HEK293T (cell line): ENCODE measurements around the gene RRP1.

ENCODE experiments used
- CTCF ChIA-PET: fragments of 350-600 bp; formaldehyde crosslinking; extraction: SDS; loops from one replicate; lab custom pipeline; 2021; ENCODE audit warnings: antibody characterized with exemption, inconsistent platforms; lab: Yijun Ruan, JAX
- POLR2A ChIA-PET: fragments of 350-600 bp; formaldehyde crosslinking; extraction: SDS; loops from one replicate; lab custom pipeline; 2020; ENCODE audit warnings: antibody characterized with exemption, inconsistent platforms; lab: Yijun Ruan, JAX
- DNase-seq: peaks from one replicate; pipeline ENCODE4 v3.0.0; 2012; ENCODE audit warnings: mixed read lengths; ENCODE audit errors: extremely low spot score
- ARNT ChIP-seq: fragments of 450-650 bp; IDR thresholded peaks from 2 replicates; pipeline ENCODE4 v1.6.1; 2017; ENCODE audit warnings: mild to moderate bottlenecking
- BHLHE40 ChIP-seq: fragments of 450-650 bp; IDR thresholded peaks from 2 replicates; pipeline ENCODE4 v1.6.1; 2016; ENCODE audit warnings: mild to moderate bottlenecking, moderate library complexity, borderline replicate concordance
- CTBP1 ChIP-seq: fragments of 450-650 bp; IDR thresholded peaks from 2 replicates; pipeline ENCODE4 v1.6.1; 2016; ENCODE audit warnings: borderline replicate concordance
- ELF4 ChIP-seq: fragments of 450-650 bp; IDR thresholded peaks from 2 replicates; pipeline ENCODE4 v1.6.1; 2017; ENCODE audit warnings: antibody characterized with exemption
- FOXA1 ChIP-seq: fragments of 450-650 bp; IDR thresholded peaks from 2 replicates; pipeline ENCODE4 v1.6.1; 2016; ENCODE audit warnings: mild to moderate bottlenecking
- FOXK2 ChIP-seq: fragments of 450-650 bp; IDR thresholded peaks from 2 replicates; pipeline ENCODE4 v1.6.1; 2016; ENCODE audit warnings: mild to moderate bottlenecking
- FOXM1 ChIP-seq: fragments of 450-650 bp; IDR thresholded peaks from 2 replicates; pipeline ENCODE4 v1.6.1; 2017; ENCODE audit warnings: mild to moderate bottlenecking, borderline replicate concordance
- HDGF ChIP-seq: fragments of 450-650 bp; IDR thresholded peaks from 2 replicates; pipeline ENCODE4 v1.6.1; 2017; ENCODE audit warnings: antibody characterized with exemption, borderline replicate concordance
- L3MBTL2 ChIP-seq: fragments of 450-650 bp; conservative IDR thresholded peaks from 2 replicates; pipeline ENCODE4 v1.6.1; 2016; ENCODE audit warnings: mild to moderate bottlenecking
- LEF1 ChIP-seq: fragments of 450-650 bp; IDR thresholded peaks from 2 replicates; pipeline ENCODE4 v1.6.1; 2017; ENCODE audit warnings: mild to moderate bottlenecking, borderline replicate concordance
- NFRKB ChIP-seq: fragments of 450-650 bp; IDR thresholded peaks from 2 replicates; pipeline ENCODE4 v1.6.1; 2016; ENCODE audit warnings: mild to moderate bottlenecking, moderate library complexity
- SP1 ChIP-seq: fragments of 450-650 bp; IDR thresholded peaks from 2 replicates; pipeline ENCODE4 v1.6.1; 2017
- SUZ12 ChIP-seq: fragments of 450-650 bp; IDR thresholded peaks from 2 replicates; pipeline ENCODE4 v1.6.1; 2016; ENCODE audit warnings: mild to moderate bottlenecking
- TARDBP ChIP-seq: fragments of 450-650 bp; IDR thresholded peaks from 2 replicates; pipeline ENCODE4 v1.6.1; 2016
- ZNF384 ChIP-seq: fragments of 450-650 bp; IDR thresholded peaks from 2 replicates; pipeline ENCODE4 v1.6.1; 2016
- TF ChIP-seq, protein P1 (sequence below): fragments of 450-650 bp; IDR thresholded peaks from 2 replicates; pipeline ENCODE4 v1.6.1; 2016

Gene RRP1

DNA sequence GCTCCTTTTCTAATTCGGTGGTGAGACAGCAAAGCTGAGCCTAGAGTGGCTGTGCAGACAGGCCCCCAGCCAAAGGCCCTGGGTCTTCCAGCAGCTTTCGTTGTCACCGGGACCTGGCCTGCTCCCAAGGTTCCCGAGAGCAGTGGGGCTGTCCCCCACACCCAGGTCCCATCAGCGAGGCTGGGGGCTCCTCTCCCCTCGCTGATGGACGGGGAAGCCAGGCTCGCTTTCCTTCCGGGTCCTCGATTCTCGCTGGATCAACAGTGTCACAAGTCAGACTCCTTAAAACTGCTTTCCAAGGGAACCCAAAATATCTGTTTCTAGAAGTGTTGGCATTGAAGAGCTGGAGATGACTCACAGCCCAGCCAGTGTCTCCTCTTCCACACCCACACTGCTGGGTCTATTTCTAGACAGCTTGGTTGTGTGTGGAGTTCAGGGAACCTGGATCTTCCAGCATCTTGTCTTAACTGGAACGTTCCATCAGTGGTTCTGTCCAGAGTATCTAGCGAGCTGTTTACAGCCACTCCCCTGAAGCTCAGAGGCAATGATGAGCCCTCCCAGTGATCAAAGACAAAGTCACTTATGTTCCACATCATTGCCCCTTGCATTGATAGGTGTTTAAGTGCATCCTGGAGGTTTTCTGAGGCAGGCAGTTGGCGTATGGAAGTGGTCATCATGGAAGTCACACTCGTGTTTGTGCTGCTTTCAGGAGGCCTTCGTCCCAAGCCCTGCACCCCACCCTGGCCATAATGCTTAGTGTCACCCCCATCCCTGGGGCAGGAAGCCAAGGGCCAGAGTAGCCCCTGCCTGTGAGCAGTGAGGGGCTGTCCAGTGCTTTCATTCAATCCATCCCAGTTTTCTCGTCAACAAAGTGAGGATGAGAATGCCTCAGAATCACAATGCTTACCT is 35.2 kb downstream of the RRP1 start:
- CTCF ChIA-PET: no interaction called here
- no peak for TF ChIP-seq CTBP1
- no peak for TF ChIP-seq ZNF384
- TF ChIP-seq, protein P1, sequence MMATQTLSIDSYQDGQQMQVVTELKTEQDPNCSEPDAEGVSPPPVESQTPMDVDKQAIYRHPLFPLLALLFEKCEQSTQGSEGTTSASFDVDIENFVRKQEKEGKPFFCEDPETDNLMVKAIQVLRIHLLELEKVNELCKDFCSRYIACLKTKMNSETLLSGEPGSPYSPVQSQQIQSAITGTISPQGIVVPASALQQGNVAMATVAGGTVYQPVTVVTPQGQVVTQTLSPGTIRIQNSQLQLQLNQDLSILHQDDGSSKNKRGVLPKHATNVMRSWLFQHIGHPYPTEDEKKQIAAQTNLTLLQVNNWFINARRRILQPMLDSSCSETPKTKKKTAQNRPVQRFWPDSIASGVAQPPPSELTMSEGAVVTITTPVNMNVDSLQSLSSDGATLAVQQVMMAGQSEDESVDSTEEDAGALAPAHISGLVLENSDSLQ: no peak
- no peak for TF ChIP-seq NFRKB
- no peak for TF ChIP-seq FOXA1
- no peak for TF ChIP-seq TARDBP
- no peak for TF ChIP-seq FOXM1
- no peak for TF ChIP-seq BHLHE40
- TF ChIP-seq ARNT: no peak
- no peak for TF ChIP-seq HDGF
- no peak for TF ChIP-seq LEF1
- no peak for DNase-seq
- POLR2A ChIA-PET: no interaction called here

GRCh38 chr21:43825242-43825935 is 36.0 kb downstream of the RRP1 start:
- no peak for DNase-seq
- POLR2A ChIA-PET: no interaction called here
- no peak for TF ChIP-seq FOXA1
- TF ChIP-seq, protein P1: no peak
- no peak for TF ChIP-seq ZNF384
- TF ChIP-seq TARDBP: no peak
- no peak for TF ChIP-seq ARNT
- no peak for TF ChIP-seq SUZ12
- TF ChIP-seq BHLHE40: no peak
- no peak for TF ChIP-seq LEF1
- CTCF ChIA-PET: no interaction called here

GRCh38 chr21:43825936-43826622 is 36.7 kb downstream of the RRP1 start:
- DNase-seq: peak; percentile 59
- ChIA-PET POLR2A (no interaction called here), CTCF (interaction anchor here (0.7 kb wide), 1 partner anchor 14 kb away, joined by 3 read pairs; no protein-coding TSS in a partner anchor)
- no peak for TF ChIP-seq ELF4
- peak; percentile 12; the same call in 1 of the 2 replicates for TF ChIP-seq L3MBTL2

DNA sequence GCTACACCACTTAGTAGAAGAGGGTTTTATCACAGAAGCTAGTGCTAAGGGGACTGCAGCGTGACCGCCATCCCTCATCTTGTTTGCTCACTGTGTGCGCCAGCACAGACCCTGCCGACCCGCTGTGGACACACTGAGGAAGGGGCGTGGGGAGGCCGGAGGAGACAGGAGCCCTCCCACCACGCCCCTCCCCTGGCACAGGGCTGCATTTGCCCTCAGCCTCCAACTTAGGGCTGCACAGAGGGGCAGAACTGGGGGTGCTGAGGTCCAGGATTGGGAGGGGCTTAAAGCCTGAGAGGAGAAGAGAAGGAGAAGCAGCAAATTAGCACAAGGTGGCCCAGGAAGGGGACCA is 37.2 kb downstream of the RRP1 start:
- TF ChIP-seq LEF1: no peak
- TF ChIP-seq CTBP1: no peak
- no peak for TF ChIP-seq FOXM1
- TF ChIP-seq ELF4: no peak
- no peak for TF ChIP-seq FOXK2
- TF ChIP-seq SUZ12: no peak
- no peak for TF ChIP-seq L3MBTL2
- no peak for TF ChIP-seq TARDBP
- TF ChIP-seq, protein P1: no peak
- no peak for TF ChIP-seq SP1
- TF ChIP-seq BHLHE40: no peak
- TF ChIP-seq NFRKB: no peak
- TF ChIP-seq HDGF: no peak
- TF ChIP-seq FOXA1: no peak
- no peak for TF ChIP-seq ARNT
- no peak for TF ChIP-seq ZNF384
- DNase-seq: no peak
- ChIA-PET POLR2A (no interaction called here), CTCF (interaction anchor here (0.7 kb wide), 2 partner anchors 14 to 47 kb away, joined by 3 read pairs; no protein-coding TSS in a partner anchor)

- TF ChIP-seq ZNF384 (peak; percentile 93), L3MBTL2 (no peak), ELF4 (no peak), HDGF (no peak), TARDBP (no peak)
- ChIA-PET CTCF (interaction anchor here (0.7 kb wide), 2 partner anchors 15 to 47 kb away, joined by 3 read pairs; no protein-coding TSS in a partner anchor), POLR2A (interaction anchor here (0.6 kb wide), 1 partner anchor 38 kb away, joined by 3 read pairs; no protein-coding TSS in a partner anchor)
- no peak for DNase-seq
Observed at GRCh38 chr21:43827015-43827611, 37.7 kb downstream of the RRP1 start.

DNA sequence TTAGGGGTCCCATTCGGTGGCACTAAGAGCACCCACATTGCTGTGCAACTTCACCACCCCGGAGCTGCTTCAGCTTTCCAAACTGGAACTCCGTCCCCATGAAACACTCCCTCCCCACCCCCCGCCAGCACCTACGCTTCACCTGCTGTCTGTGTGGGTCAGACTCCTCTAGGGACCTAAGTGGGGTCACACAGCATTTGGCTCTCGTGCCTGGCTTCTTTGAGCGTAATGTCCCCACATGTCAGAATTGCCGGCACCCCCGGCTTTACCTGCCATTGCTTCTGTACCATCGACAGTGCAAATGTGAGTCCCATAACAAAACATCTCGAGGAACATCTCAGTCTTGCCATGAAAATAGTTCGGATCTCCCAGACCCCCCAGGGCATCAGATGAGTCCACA is 39.8 kb downstream of the RRP1 start:
- ChIA-PET CTCF (no interaction called here), POLR2A (no interaction called here)
- TF ChIP-seq HDGF (no peak), ARNT (no peak), FOXA1 (no peak)
- no peak for DNase-seq
